Kidney (tissue), 14 donors: ENCODE data around the gene NXNL1. TPM values are rescaled to one million over a fixed set of nuclear protein-coding genes. Genes with fewer than 3 reads are reported as not detected.

Experiments
- DNase-seq, 5 donors: peaks; one replicate each; pipeline ENCODE4 v3.0.0-alpha.2; 2013 to 2020
- FAIRE-seq: peaks from 2 replicates; lab custom pipeline; 2012; peaks lifted over from hg19 to GRCh38; lab: Jason Lieb, UNC
- H3K27ac ChIP-seq, 2 donors: one replicate each; pipeline ENCODE4 v1.7.0; 2013; ENCODE audit warnings: low read depth in 2 of 2, low read length in 2 of 2, inconsistent platforms in 1 of 2
- H3K27me3 ChIP-seq: one replicate; pipeline ENCODE4 v1.7.1; 2013; ENCODE audit warnings: low read length, inconsistent platforms; ENCODE audit not compliant: control insufficient read depth, insufficient read depth
- H3K36me3 ChIP-seq, 3 donors: one replicate each; pipeline versions ENCODE4 v1.7.0 to v1.7.1; 2013; ENCODE audit warnings: low read length in 3 of 3, control low read depth in 1 of 3, inconsistent platforms in 1 of 3; ENCODE audit not compliant: insufficient read depth in 3 of 3, control insufficient read depth in 2 of 3
- H3K4me1 ChIP-seq, 3 donors: one replicate each; pipeline versions ENCODE4 v1.7.0 to v1.7.1; 2013; ENCODE audit warnings: low read length in 3 of 3, inconsistent platforms in 1 of 3, low read depth in 1 of 3; ENCODE audit not compliant: control insufficient read depth in 2 of 3, insufficient read depth in 2 of 3
- H3K4me3 ChIP-seq, 3 donors: one replicate each; pipeline versions ENCODE4 v1.7.0 to v1.8.1; 2013; ENCODE audit warnings: low read length in 3 of 3, control low read depth in 1 of 3, inconsistent platforms in 1 of 3
- H3K9ac ChIP-seq, 3 donors: one replicate each; pipeline versions ENCODE4 v1.7.0 to v1.7.1; 2013; ENCODE audit warnings: low read length in 3 of 3, control low read depth in 1 of 3, inconsistent platforms in 1 of 3
- H3K9me3 ChIP-seq, 3 donors: one replicate each; pipeline versions ENCODE4 v1.7.0 to v1.7.1; 2013; ENCODE audit warnings: low read length in 3 of 3, control low read depth in 1 of 3, inconsistent platforms in 1 of 3; ENCODE audit not compliant: control insufficient read depth in 2 of 3, insufficient read depth in 1 of 3
- CTCF ChIP-seq: IDR thresholded peaks from 3 replicates; pipeline ENCODE4 v1.5.1; 2012; ENCODE audit warnings: mild to moderate bottlenecking, moderate library complexity, borderline replicate concordance; ENCODE audit not compliant: insufficient read depth; ENCODE audit errors: extremely low read depth
- intact Hi-C: fragments of 100-400 bp; cut with DNase I; formaldehyde crosslinking; loops from one replicate; pipeline ENCODE4 v1.11.1; 2022
- polyA plus RNA-seq: library from polyadenylated mRNA; stranded (reverse); fragments of 350-450 nt; fragmentation: Illumina TruSeq; extraction: RNeasy Lipid Tissue Mini Kit (QIAGEN cat#74804); gene quantifications from one replicate; pipeline ENCODE4 v1.2.3, GENCODE V29; 2014; ENCODE audit warnings: low read depth, low replicate concordance; ENCODE audit not compliant: insufficient read depth
- total RNA-seq: library from RNA; stranded (reverse); fragmentation: NEBNext Ultra II Directional; extraction: Animal tissue kit (Norgen Biotek cat#: 25700); gene quantifications from one replicate; pipeline ENCODE4 v1.2.1, GENCODE V29; 2021
- donor health status: control.
- donor health status: control.
- donor health status: control.
- donor health status: control.
- donor health status: control.
- donor health status: DM: yes; HTN: yes; CAD: no.
- donor health status: Normal renal cell carcinoma (clear cell type).

NXNL1 gene
- total and polyA plus RNA-seq, 2 donors from 2014 or later, result not detected

GRCh38 chr19:17484520-17485185, 23.9 kb upstream of the NXNL1 start:
- TF ChIP-seq CTCF, result no peak
- Histone ChIP-seq H3K36me3 (no peaks in the 10 kb centered on the region), H3K4me1 (peaks cover 0 to 7% (median 0%) of the 10 kb centered on the region in 3 donors), H3K9ac (no peak overlapping the region), H3K27ac (no peak overlapping the region), H3K9me3 (no peaks in the 10 kb centered on the region), H3K4me3 (no peak overlapping the region), H3K27me3 (no peaks in the 10 kb centered on the region)
- intact Hi-C loops, result no loop called here
- DNase-seq, result no peak
- no peak for FAIRE-seq

- TF ChIP-seq CTCF, result no peak
- H3K9me3 ChIP-seq, result no peaks in the 10 kb centered on the region
- H3K36me3 ChIP-seq, result no peaks in the 10 kb centered on the region
- H3K4me1 ChIP-seq, result peaks cover 0 to 4% (median 0%) of the 10 kb centered on the region in 3 donors
- H3K27ac ChIP-seq, result no peak overlapping the region
- H3K4me3 ChIP-seq, result no peak overlapping the region
- no peak for FAIRE-seq
- peak in 1 of 5 donors; percentile 41 for DNase-seq
- no peaks in the 10 kb centered on the region for H3K27me3 ChIP-seq
- intact Hi-C loops, result no loop called here
- H3K9ac ChIP-seq, result no peak overlapping the region
These were observed 22.9 kb upstream of the NXNL1 start for GRCh38 chr19:17483605-17484002.

DNA sequence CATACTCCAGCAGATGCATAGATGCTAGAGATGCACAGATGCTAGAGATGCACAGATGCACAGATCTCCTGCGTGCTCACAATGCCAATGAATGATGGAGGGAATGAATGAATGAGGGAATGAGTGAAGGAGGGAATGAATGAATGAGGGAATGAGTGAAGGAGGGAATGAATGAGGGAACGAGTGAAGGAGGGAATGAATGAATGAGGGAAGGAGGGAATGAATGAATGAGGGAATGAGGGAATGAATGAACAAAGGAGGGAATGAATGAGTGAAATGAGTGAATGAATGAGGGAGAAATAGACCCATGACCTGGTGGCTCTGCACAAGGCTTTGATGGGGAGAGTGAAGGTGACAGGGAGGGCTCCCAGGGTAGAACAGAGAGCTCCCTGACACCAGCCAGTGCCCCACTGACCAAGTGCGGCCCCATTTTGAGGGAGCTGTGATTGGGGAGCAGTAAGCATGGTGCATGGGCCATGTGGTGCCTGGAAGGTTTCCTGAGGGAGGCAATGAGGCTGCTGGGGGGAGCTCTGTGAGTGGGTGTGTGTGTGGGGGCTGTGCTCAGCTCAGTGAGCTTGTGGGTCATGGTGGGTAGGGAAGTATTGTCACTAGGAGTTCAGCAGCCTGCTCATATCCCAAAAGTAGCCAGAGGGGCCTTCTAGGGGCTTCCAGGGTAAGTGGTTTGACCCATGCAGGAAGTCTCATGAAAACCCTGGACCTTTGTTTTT, 22.3 kb upstream of the NXNL1 start:
- TF ChIP-seq CTCF, result no peak
- no peak for FAIRE-seq
- intact Hi-C loops, result no loop called here

More for the DNA sequence above, 22.3 kb upstream of the NXNL1 start:
- Histone ChIP-seq H3K4me3 (no peak overlapping the region), H3K9me3 (no peaks in the 10 kb centered on the region), H3K4me1 (no peaks in the 10 kb centered on the region), H3K9ac (no peak overlapping the region), H3K36me3 (no peaks in the 10 kb centered on the region), H3K27ac (no peak overlapping the region), H3K27me3 (no peaks in the 10 kb centered on the region)
- peak in 1 of 5 donors; percentile 34 for DNase-seq
